Putamen (tissue), 1 donor: Measurements from ENCODE around the gene SLFN11.
A peak's percentile ranks its signal among the peaks of the same experiment; 100 is the strongest.
"Not testable (repeated sequence)": the region's sequence is repeated elsewhere in the genome, so short reads cannot be mapped to it uniquely, and the experiment has no call there.

ENCODE experiments used
- DNase-seq: peaks from one replicate; pipeline ENCODE4 v3.0.0-alpha.2; 2016; ENCODE audit warnings: low spot score

SLFN11 gene

GRCh38 chr17:35352284-35352683, 21.1 kb downstream of the SLFN11 start:
- DNase-seq, result no peak

GRCh38 chr17:35350493-35350892, 22.9 kb downstream of the SLFN11 start:
- no peak for DNase-seq

GRCh38 chr17:35345926-35346771, 27.3 kb downstream of the SLFN11 start:
- peak; percentile 38 for DNase-seq

GRCh38 chr17:35345445-35345925, 27.9 kb downstream of the SLFN11 start:
- no peak for DNase-seq

- no peak for DNase-seq
Observed at GRCh38 chr17:35344262-35344661, 29.2 kb downstream of the SLFN11 start.

GRCh38 chr17:35342276-35342675, 31.1 kb downstream of the SLFN11 start:
- DNase-seq, result no peak

GRCh38 chr17:35341411-35341992, 31.9 kb downstream of the SLFN11 start:
- no peak for DNase-seq

- no peak for DNase-seq
Observed at GRCh38 chr17:35338230-35338629, 35.2 kb downstream of the SLFN11 start.

GRCh38 chr17:35337364-35337763, 36.1 kb downstream of the SLFN11 start:
- DNase-seq, result no peak

GRCh38 chr17:35333578-35333977, 39.8 kb downstream of the SLFN11 start:
- not testable (repeated sequence) for DNase-seq

- no peak for DNase-seq
Observed at GRCh38 chr17:35322749-35323148, 50.7 kb downstream of the SLFN11 start.

GRCh38 chr17:35315971-35316370, 57.5 kb downstream of the SLFN11 start:
- no peak for DNase-seq

- DNase-seq, result no peak
Observed at GRCh38 chr17:35315283-35315682, 58.1 kb downstream of the SLFN11 start.

- DNase-seq, result no peak
Observed at GRCh38 chr17:35314415-35315216, 58.8 kb downstream of the SLFN11 start.

- DNase-seq, result no peak
Observed at GRCh38 chr17:35313875-35314409, 59.5 kb downstream of the SLFN11 start.

- DNase-seq, result peak; percentile 20
Observed at GRCh38 chr17:35312790-35313711, 60.4 kb downstream of the SLFN11 start.

GRCh38 chr17:35312346-35312745, 61.1 kb downstream of the SLFN11 start:
- DNase-seq, result no peak

- DNase-seq, result not testable (repeated sequence)
Observed at GRCh38 chr17:35309345-35309744, 64.1 kb downstream of the SLFN11 start.
